BLaER1 treated with 17β-estradiol and CSF1 and Interleukin-3, amounts not matched to agents 10 nM and 100 nM (cell line): Measurements from ENCODE around the gene ZNF518A.

Experiments used
- H3K27ac ChIP-seq, 11 experiments: shearing (Covaris generic); formaldehyde crosslinking; 2 replicates each; pipeline ENCODE4 v1.8.1; 2022
- H3K27me3 ChIP-seq, 11 experiments: shearing (Covaris generic); formaldehyde crosslinking; 2 replicates each; pipeline ENCODE4 v1.8.1; 2022
- H3K36me3 ChIP-seq, 11 experiments: shearing (Covaris generic); formaldehyde crosslinking; 2 replicates each; pipeline ENCODE4 v1.8.1; 2022
- H3K4me1 ChIP-seq, 10 experiments: shearing (Covaris generic); formaldehyde crosslinking; 2 replicates each; pipeline ENCODE4 v1.8.1; 2022
- H3K4me2 ChIP-seq, 11 experiments: shearing (Covaris generic); formaldehyde crosslinking; 2 replicates each; pipeline ENCODE4 v1.8.1; 2022
- H3K4me3 ChIP-seq, 10 experiments: shearing (Covaris generic); formaldehyde crosslinking; 2 replicates each; pipeline ENCODE4 v1.8.1; 2022
- H3K9ac ChIP-seq, 11 experiments: shearing (Covaris generic); formaldehyde crosslinking; 2 replicates each; pipeline ENCODE4 v1.8.1; 2022
- H3K9me3 ChIP-seq, 11 experiments: shearing (Covaris generic); formaldehyde crosslinking; replicated peaks in 1 of 11; 2 replicates each; pipeline ENCODE4 v1.8.1; 2022
- H4K20me1 ChIP-seq, 11 experiments: shearing (Covaris generic); formaldehyde crosslinking; 2 replicates each; pipeline ENCODE4 v1.8.1; 2022
- Cebpa-rat ChIP-seq, 11 experiments: shearing (Covaris generic); IDR thresholded peaks; 2 replicates each; pipeline ENCODE4 v1.8.1; 2022

Gene ZNF518A

GRCh38 chr10:96093948-96094347, 36.1 kb upstream of the ZNF518A start:
- Histone ChIP-seq H3K27ac (no peak overlapping the region), H3K27me3 (no peaks in the 10 kb centered on the region), H3K9me3 (peaks cover 10 to 32% (median 28%) of the 10 kb centered on the region in 11 experiments), H3K9ac (no peak overlapping the region), H3K4me1 (peaks cover 0 to 18% (median 5%) of the 10 kb centered on the region in 10 experiments; a peak in 7 of 20 replicates), H3K36me3 (no peaks in the 10 kb centered on the region), H4K20me1 (no peaks in the 10 kb centered on the region), H3K4me2 (no peak overlapping the region), H3K4me3 (no peak overlapping the region)
- TF ChIP-seq Cebpa-rat (IDR thresholded peaks at IDR 0.05), result no peak

DNA sequence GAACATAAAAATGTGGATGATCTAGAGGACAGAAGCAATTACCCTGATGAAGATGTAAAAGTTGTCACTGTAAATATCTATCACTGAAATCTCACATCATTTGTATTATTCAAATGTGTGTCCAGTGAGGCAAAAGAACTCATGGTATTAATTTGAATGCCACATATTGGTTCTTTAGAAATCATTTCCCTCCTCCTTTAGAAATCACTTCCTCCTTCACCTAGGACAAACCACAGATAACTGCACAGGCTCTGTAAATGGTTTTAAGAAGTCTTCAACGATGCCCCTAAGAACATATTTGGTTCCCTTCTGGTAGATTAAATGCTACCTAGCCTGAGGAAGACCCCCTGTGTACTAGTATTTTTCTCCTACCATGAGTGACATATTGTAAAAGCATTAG, 33.1 kb upstream of the ZNF518A start:
- Histone ChIP-seq H3K4me1 (peaks cover 0 to 5% (median 0%) of the 10 kb centered on the region in 10 experiments; a peak in 2 of 20 replicates), H3K27me3 (no peaks in the 10 kb centered on the region)

GRCh38 chr10:96097865-96098264, 32.2 kb upstream of the ZNF518A start:
- no peak for TF ChIP-seq Cebpa-rat (IDR thresholded peaks at IDR 0.05)
- Histone ChIP-seq H3K9ac (no peak overlapping the region), H3K27ac (no peak overlapping the region), H3K4me1 (no peaks in the 10 kb centered on the region), H3K9me3 (peaks cover 0 to 16% (median 10%) of the 10 kb centered on the region in 11 experiments; a peak in 16 of 22 replicates), H4K20me1 (no peaks in the 10 kb centered on the region), H3K36me3 (no peaks in the 10 kb centered on the region), H3K4me2 (no peak overlapping the region), H3K27me3 (no peaks in the 10 kb centered on the region), H3K4me3 (no peak overlapping the region)

More for the DNA sequence above, 33.1 kb upstream of the ZNF518A start:
- H3K27ac ChIP-seq, result no peak overlapping the region
- H3K9me3 ChIP-seq, result peaks cover 0 to 22% (median 15%) of the 10 kb centered on the region in 11 experiments; a peak in 17 of 22 replicates
- TF ChIP-seq Cebpa-rat (IDR thresholded peaks at IDR 0.05), result no peak
- no peak overlapping the region for H3K9ac ChIP-seq
- H3K4me2 ChIP-seq, result no peak overlapping the region
- no peaks in the 10 kb centered on the region for H3K36me3 ChIP-seq
- H3K4me3 ChIP-seq, result no peak overlapping the region
- H4K20me1 ChIP-seq, result no peaks in the 10 kb centered on the region

DNA sequence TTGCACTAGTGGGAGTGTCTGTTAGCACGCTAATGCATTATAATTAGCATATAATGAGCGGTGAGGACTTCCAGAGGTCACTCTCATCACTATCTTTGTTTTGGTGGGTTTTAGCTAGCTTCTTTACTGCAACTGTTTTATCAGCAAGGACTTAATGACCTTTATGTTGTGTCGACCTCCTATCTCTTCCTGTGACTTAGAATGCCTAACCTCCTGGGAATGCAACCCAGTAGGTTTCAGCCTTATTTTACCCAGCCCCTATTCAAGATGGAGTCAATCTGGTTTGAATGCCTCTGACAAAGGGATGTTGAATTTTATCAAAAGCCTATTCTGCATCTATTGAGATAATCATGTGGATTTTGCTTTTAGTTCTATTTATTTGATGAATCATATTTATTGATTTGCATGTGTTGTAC, 22.5 kb upstream of the ZNF518A start:
- Histone ChIP-seq H3K36me3 (no peaks in the 10 kb centered on the region), H3K27ac (no peak overlapping the region), H3K4me1 (no peaks in the 10 kb centered on the region), H4K20me1 (no peaks in the 10 kb centered on the region), H3K9ac (no peak overlapping the region), H3K4me3 (no peak overlapping the region), H3K9me3 (peaks cover 0 to 13% (median 7%) of the 10 kb centered on the region in 11 experiments; a peak in 12 of 22 replicates), H3K27me3 (no peaks in the 10 kb centered on the region), H3K4me2 (no peak overlapping the region)
- TF ChIP-seq Cebpa-rat (IDR thresholded peaks at IDR 0.05), result no peak

- H3K4me3 ChIP-seq, result no peak overlapping the region
- no peak overlapping the region for H3K4me2 ChIP-seq
- no peaks in the 10 kb centered on the region for H3K27me3 ChIP-seq
- H4K20me1 ChIP-seq, result no peaks in the 10 kb centered on the region
- H3K9me3 ChIP-seq, result peaks cover 0 to 13% (median 7%) of the 10 kb centered on the region in 11 experiments; a peak in 12 of 22 replicates
- no peaks in the 10 kb centered on the region for H3K36me3 ChIP-seq
- H3K4me1 ChIP-seq, result no peaks in the 10 kb centered on the region
- H3K27ac ChIP-seq, result no peak overlapping the region
- H3K9ac ChIP-seq, result no peak overlapping the region
- no peak for TF ChIP-seq Cebpa-rat (IDR thresholded peaks at IDR 0.05)
Measured at GRCh38 chr10:96112531-96112930, 17.6 kb upstream of the ZNF518A start.

DNA sequence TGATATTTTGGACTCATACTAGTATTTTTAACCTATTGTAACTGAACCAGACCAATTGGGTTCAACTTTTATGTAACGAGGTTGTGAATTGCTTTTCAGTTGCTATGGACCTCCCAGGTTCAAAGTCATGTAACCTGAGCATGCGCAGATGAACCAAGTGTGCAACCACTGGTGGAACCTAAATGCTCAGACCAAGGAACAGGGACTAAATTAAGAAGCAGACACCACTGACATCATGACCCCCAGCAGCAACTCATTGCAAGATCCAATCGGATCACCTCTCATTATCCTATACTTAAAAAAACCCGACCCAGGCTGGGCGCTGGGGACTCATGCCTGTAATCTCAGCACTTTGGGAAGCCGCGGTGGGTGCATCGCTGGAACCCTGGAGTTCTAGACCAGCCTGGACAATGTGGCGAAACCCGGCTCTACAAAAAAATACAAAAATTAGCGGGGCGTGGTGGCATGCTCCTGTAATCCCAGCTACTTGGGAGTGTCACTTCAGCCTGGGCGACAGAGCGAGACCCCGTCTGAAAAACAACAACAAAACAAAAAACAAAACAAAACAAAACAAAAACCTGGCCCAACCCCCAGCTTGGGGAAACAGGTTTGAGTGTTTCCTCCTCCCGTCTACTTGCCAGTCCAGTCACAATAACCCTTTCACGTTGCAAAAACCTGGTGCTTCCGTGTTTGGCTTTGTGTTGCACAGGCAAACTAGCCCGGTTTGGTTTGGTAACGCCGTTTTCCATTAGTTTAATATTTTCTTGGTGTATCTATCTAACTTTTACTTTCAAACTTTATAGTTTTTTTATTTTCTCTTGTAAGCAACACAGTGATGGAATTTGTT, 11.3 kb upstream of the ZNF518A start:
- Histone ChIP-seq H3K9me3 (peaks cover 0 to 9% (median 0%) of the 10 kb centered on the region in 11 experiments; a peak in 3 of 22 replicates), H3K36me3 (no peaks in the 10 kb centered on the region), H3K9ac (no peak overlapping the region), H3K27ac (no peak overlapping the region), H4K20me1 (no peaks in the 10 kb centered on the region), H3K4me3 (no peak overlapping the region), H3K4me2 (no peak overlapping the region), H3K27me3 (no peaks in the 10 kb centered on the region), H3K4me1 (peaks cover 0 to 25% (median 10%) of the 10 kb centered on the region in 10 experiments; a peak in 16 of 20 replicates)
- TF ChIP-seq Cebpa-rat (IDR thresholded peaks at IDR 0.05), result no peak

- Histone ChIP-seq H3K27me3 (peaks cover 0 to 2% (median 0%) of the 10 kb centered on the region in 11 experiments; a peak in 3 of 22 replicates), H3K4me3 (no peak overlapping the region), H3K4me1 (peaks cover 5 to 31% (median 16%) of the 10 kb centered on the region in 10 experiments; a peak in 19 of 20 replicates), H3K27ac (no peak overlapping the region), H3K36me3 (no peaks in the 10 kb centered on the region), H3K9ac (no peak overlapping the region), H3K9me3 (peaks cover 0 to 10% (median 0%) of the 10 kb centered on the region in 11 experiments; a peak in 3 of 22 replicates), H3K4me2 (peak overlapping the region in 1 of 11 experiments; percentile 41; a peak in 1 of 22 replicates), H4K20me1 (no peaks in the 10 kb centered on the region)
- no peak for TF ChIP-seq Cebpa-rat (IDR thresholded peaks at IDR 0.05)
Measured at GRCh38 chr10:96122824-96123223, 7.3 kb upstream of the ZNF518A start.

DNA sequence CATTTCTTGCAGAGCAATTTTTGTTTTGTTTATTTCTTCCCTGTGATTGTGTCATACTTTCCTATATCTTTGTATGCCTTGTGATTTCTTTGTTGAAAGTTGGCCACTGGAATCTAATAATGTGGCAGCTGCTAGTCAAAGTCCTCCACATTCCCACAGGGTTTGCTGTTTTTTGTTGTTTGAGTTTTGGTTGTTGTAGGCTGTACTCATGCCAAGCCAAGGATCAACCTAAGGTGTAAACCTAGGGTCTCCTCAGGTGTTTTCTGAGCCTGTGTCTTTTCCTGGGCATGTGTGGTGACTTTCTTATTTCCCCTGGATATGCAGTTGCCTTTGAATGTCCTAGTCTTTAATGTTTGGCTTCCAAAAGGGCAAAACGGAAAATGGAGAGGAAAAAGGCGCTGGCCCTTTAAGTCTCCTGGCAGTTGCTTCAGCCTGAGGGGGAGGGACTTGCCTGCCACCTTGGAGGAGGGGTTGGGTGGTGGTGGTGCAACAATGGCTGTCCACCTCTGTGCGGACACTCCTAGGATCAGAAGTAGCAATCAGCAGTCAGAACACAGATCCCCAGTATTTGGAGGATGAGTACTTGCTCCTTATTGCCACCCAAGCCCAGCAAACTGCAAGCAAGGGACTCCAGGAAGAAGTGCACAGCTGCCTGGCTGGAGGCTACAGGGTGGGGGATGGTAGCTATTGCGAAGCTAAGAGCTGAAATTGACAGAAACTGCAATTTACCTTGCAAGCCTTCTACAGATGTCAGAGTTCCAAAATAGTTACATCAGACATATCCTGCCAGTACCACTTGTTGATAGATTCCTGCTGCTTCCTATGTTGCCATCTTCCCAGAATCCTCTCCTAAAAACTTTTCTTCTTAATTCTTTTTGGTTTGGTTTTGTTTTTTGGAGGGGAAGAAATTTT, 5.6 kb upstream of the ZNF518A start:
- H4K20me1 ChIP-seq, result no peaks in the 10 kb centered on the region
- no peak overlapping the region for H3K4me3 ChIP-seq
- peaks cover 5 to 31% (median 16%) of the 10 kb centered on the region in 10 experiments; a peak in 19 of 20 replicates for H3K4me1 ChIP-seq
- H3K9me3 ChIP-seq, result peaks cover 4 to 15% (median 8%) of the 10 kb centered on the region in 11 experiments
- no peak overlapping the region for H3K27ac ChIP-seq
- H3K27me3 ChIP-seq, result peaks cover 4 to 18% (median 10%) of the 10 kb centered on the region in 11 experiments
- H3K4me2 ChIP-seq, result peak overlapping the region in 9 of 11 experiments; percentile 1 to 45 (median 21); a peak in 12 of 22 replicates
- no peaks in the 10 kb centered on the region for H3K36me3 ChIP-seq
- H3K9ac ChIP-seq, result no peak overlapping the region
- TF ChIP-seq Cebpa-rat (IDR thresholded peaks at IDR 0.05), result peak in 1 of 11 experiments; percentile 24; a peak in 1 of 22 replicates

GRCh38 chr10:96125142-96125515, 5.0 kb upstream of the ZNF518A start:
- no peak overlapping the region for H3K9ac ChIP-seq
- TF ChIP-seq Cebpa-rat (IDR thresholded peaks at IDR 0.05), result no peak
- H3K4me3 ChIP-seq, result no peak overlapping the region
- H3K9me3 ChIP-seq, result peaks cover 11 to 21% (median 14%) of the 10 kb centered on the region in 11 experiments
- H3K4me1 ChIP-seq, result peaks cover 5 to 31% (median 16%) of the 10 kb centered on the region in 10 experiments; a peak in 19 of 20 replicates
- no peaks in the 10 kb centered on the region for H4K20me1 ChIP-seq
- peaks cover 11 to 25% (median 16%) of the 10 kb centered on the region in 11 experiments for H3K27me3 ChIP-seq
- H3K27ac ChIP-seq, result no peak overlapping the region
- H3K36me3 ChIP-seq, result no peaks in the 10 kb centered on the region
- no peak overlapping the region; a peak in 1 of 22 replicates for H3K4me2 ChIP-seq
